BE2C (cell line): Measurements from ENCODE around the gene GALNT2.

Experiments used
- DNase-seq: peaks from one replicate; pipeline ENCODE4 v3.0.0-alpha.2; 2020
- H3K27me3 ChIP-seq: fragments of 250-450 bp; sonication (Bioruptor Pico); 2 replicates; pipeline ENCODE4 v1.5.1; 2020; ENCODE audit warnings: mild to moderate bottlenecking
- H3K36me3 ChIP-seq: fragments of 250-450 bp; sonication (Bioruptor Pico); 2 replicates; pipeline ENCODE4 v1.5.1; 2020; ENCODE audit warnings: mild to moderate bottlenecking
- H3K4me1 ChIP-seq: fragments of 250-450 bp; sonication (Bioruptor Pico); 2 replicates; pipeline ENCODE4 v1.5.1; 2020
- H3K4me3 ChIP-seq: 2 replicates; pipeline ENCODE4 v1.5.1; 2011; ENCODE audit warnings: low read depth, low read length
- H3K9me3 ChIP-seq: fragments of 250-450 bp; sonication (Bioruptor Pico); 2 replicates; pipeline ENCODE4 v1.5.1; 2020
- TF ChIP-seq, protein P1 (sequence below): IDR thresholded peaks from 2 replicates; pipeline ENCODE4 v1.5.1; 2012; ENCODE audit warnings: mild to moderate bottlenecking, low read depth, low read length

GALNT2 gene

DNA sequence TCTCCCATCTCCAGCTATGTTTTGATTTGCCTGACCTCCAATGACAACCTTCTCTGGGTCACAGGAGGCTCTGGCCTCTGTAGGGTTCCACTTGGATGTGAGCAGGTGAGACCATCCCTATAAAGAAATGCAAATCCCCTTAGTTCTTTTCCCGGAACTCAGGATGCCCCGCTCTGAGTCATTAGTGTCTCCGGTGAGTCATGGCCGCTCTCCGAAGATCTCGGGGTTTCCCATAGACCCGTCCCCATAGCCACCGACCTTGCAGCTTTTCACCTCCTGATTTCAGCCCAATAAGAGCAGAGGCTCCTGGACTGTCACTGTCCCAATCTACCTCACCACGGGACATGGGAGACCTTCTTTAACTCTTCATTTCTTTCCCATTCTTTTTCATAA lies 260.9 kb downstream of the GALNT2 start:
- Histone ChIP-seq H3K27me3 (no peaks in the 10 kb centered on the region), H3K36me3 (no peaks in the 10 kb centered on the region; the same call in 1 of the 2 replicates), H3K4me3 (no peak overlapping the region), H3K4me1 (no peaks in the 10 kb centered on the region), H3K9me3 (no peaks in the 10 kb centered on the region)
- TF ChIP-seq, protein P1, sequence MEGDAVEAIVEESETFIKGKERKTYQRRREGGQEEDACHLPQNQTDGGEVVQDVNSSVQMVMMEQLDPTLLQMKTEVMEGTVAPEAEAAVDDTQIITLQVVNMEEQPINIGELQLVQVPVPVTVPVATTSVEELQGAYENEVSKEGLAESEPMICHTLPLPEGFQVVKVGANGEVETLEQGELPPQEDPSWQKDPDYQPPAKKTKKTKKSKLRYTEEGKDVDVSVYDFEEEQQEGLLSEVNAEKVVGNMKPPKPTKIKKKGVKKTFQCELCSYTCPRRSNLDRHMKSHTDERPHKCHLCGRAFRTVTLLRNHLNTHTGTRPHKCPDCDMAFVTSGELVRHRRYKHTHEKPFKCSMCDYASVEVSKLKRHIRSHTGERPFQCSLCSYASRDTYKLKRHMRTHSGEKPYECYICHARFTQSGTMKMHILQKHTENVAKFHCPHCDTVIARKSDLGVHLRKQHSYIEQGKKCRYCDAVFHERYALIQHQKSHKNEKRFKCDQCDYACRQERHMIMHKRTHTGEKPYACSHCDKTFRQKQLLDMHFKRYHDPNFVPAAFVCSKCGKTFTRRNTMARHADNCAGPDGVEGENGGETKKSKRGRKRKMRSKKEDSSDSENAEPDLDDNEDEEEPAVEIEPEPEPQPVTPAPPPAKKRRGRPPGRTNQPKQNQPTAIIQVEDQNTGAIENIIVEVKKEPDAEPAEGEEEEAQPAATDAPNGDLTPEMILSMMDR: no peak
- no peak for DNase-seq

DNA sequence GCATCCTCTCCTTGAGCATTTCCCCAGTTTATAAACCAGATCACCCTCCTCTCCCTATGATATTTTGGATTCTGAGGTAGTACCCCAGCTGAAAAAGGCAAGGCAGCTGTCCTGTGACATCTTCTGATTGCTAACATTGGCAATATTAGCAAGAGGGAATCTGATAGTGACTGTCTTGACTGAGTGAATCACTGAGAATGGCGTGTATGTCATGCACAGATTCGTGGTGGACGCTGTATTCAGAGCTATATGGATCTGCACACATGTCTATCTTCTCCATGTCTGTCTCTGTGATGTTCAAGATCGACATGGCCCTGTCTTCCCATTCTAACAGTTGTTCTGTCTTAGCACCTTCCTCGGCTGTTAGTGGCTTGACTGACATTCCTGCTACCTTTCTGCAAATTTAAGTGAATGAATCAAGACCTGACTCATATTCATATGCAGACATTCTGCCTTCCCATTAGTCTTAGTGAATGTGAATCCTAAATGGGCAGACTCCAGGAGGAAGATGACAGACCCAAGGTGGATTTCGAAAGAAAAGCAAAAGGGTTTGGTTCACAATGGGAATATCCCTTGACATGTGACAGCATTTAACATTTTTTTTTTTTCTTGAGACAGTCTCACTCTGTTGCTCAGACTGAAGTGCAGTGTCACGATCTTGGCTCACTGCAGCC lies 261.4 kb downstream of the GALNT2 start:
- no peaks in the 10 kb centered on the region for H3K27me3 ChIP-seq

DNA sequence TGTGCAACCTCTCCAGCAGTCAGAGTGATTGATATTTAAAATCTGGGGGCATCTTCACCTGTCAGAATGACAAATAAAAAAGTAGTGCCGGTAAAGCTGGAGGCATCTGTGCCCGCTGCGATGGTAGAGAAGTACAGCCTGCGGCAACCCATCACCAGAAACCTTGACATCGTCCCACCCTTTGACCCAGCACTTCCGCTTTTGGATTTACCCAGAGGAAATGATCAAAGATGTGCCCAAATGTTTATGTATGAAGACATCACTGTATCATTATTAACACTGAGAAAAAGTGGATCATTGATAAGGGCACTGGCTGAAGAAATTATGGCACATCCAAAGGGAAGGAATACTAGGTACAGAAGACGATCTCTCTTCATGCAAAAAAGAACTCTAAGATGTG lies 263.1 kb downstream of the GALNT2 start:
- Histone ChIP-seq H3K4me1 (no peaks in the 10 kb centered on the region), H3K4me3 (no peak overlapping the region), H3K27me3 (no peaks in the 10 kb centered on the region), H3K9me3 (no peaks in the 10 kb centered on the region), H3K36me3 (no peaks in the 10 kb centered on the region; the same call in 1 of the 2 replicates)
- DNase-seq: no peak
- TF ChIP-seq, protein P1: no peak

More for the DNA sequence above, 261.4 kb downstream of the GALNT2 start:
- no peaks in the 10 kb centered on the region; the same call in 1 of the 2 replicates for H3K36me3 ChIP-seq
- DNase-seq: no peak
- TF ChIP-seq, protein P1: no peak
- H3K4me1 ChIP-seq: no peaks in the 10 kb centered on the region
- H3K9me3 ChIP-seq: no peaks in the 10 kb centered on the region
- no peak overlapping the region for H3K4me3 ChIP-seq
